SW 1271 (cell line): ENCODE data around the gene CDH3.

Experiments used
- DNase-seq, 2 experiments: peaks; one replicate each; lab custom pipeline; 2025; lab: John Stamatoyannopoulos, UW

Gene CDH3

GRCh38 chr16:68737730-68738629, 92.9 kb downstream of the CDH3 start:
- no peak for DNase-seq

GRCh38 chr16:68739964-68740627, 95.0 kb downstream of the CDH3 start:
- DNase-seq = no peak

GRCh38 chr16:68740628-68741346, 95.7 kb downstream of the CDH3 start:
- no peak for DNase-seq

- DNase-seq = no peak
Measured at GRCh38 chr16:68743664-68744063, 98.6 kb downstream of the CDH3 start.

- no peak for DNase-seq
Measured at GRCh38 chr16:68744744-68745280, 99.7 kb downstream of the CDH3 start.

GRCh38 chr16:68746951-68747350, 101.8 kb downstream of the CDH3 start:
- no peak for DNase-seq

- no peak for DNase-seq
Measured at GRCh38 chr16:68749432-68749831, 104.3 kb downstream of the CDH3 start.
